ENCODE data around the gene LAMC3. TPM values are rescaled to one million over a fixed set of nuclear protein-coding genes. Genes with fewer than 3 reads are reported as not detected.

LAMC3 gene
- total and polyA plus RNA-seq, 2 experiments from 2014 or later = not detected

DNA sequence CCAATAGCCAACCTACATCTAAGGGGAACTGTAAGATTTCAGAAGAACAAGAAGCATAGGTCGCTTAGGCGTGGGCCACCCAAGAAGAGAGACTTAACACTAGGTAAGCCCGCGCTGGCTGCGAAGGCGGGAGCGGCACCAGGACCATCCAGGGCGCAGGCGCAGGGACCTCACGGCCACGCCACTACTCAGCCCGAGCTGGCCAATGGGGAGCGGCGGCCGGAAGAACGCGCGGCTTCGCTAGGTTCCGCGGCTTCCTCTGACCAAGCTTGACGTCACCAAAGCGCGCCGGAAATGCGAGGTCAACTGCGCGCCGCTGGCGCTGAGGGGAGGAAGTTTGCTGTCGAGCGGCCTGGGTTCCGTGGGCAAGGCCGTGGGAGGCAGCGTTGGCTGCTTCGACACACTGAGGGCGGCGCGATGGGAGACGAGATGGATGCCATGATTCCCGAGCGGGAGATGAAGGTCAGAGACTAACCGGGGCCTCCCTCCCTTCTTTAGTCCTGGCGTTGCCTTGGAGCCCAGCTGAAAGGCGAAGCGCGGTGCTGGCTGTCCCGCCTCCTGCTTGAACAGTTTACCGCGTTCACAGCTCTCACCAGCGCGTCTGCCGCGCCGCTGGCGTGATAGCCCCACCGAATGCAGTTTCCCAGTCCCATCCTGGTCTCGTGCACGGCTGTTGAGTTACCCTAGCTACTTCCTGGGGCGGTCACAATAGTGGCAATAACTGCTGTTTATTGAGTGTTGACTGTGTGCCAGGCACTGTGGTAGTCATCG lies 116.5 kb downstream of the LAMC3 start, which contains the start of gene NUP214:
NUP214 (plus strand) TSS at position 299 of the 771 bp plus-strand sequence; CDS start at position 418, 119 bp downstream.
- WGBS, 2 experiments (ENCODE audit: low coverage in 1 of 2, low lambda C conversion rate in 2 of 2, missing lambda C conversion rate in 2 of 2) = 1% methylated on average over 51 to 61 of the region's 61 CpGs
- H2AFZ ChIP-seq = peak within 1 kb of the TSS; percentile 100
- peak within 1 kb of the TSS; percentile 76 for H3K27ac ChIP-seq
- in situ Hi-C loops (cut with MboI) = no loop called here
- H4K20me1 ChIP-seq (ENCODE audit: insufficient read depth) = no peaks in the 10 kb centered on the region
- H3K4me2 ChIP-seq (ENCODE audit: unreplicated experiment) = peak within 1 kb of the TSS; percentile 96
- peaks cover 27% of the 10 kb centered on the region for H3K36me3 ChIP-seq (ENCODE audit: low read depth)
- H3K4me1 ChIP-seq (ENCODE audit: insufficient read depth) = peaks cover 11% of the 10 kb centered on the region
- no peaks in the 10 kb centered on the region for H3K9me3 ChIP-seq (ENCODE audit: low read depth)
- peak; percentile 99 for DNase-seq
- peak within 1 kb of the TSS; percentile 91 for H3K4me3 ChIP-seq
- TF ChIP-seq EZH2phosphoT487 (IDR thresholded peaks at IDR 0.05; ENCODE audit: insufficient read depth, low read depth) (no peak), EZH2 (IDR thresholded peaks at IDR 0.05; ENCODE audit: insufficient read depth, poor library complexity, severe bottlenecking) (no peak)
- peaks cover 47% of the 10 kb centered on the region for H3K79me2 ChIP-seq (ENCODE audit: insufficient read depth)
- H3K9ac ChIP-seq = peak within 1 kb of the TSS; percentile 94
- no peaks in the 10 kb centered on the region for H3K27me3 ChIP-seq (replicated peaks; ENCODE audit: insufficient read depth)
- no peaks in the 10 kb centered on the region for H3K9me2 ChIP-seq (ENCODE audit: insufficient read depth)
- H3F3A ChIP-seq (ENCODE audit: insufficient read depth) = no peaks in the 10 kb centered on the region

GRCh38 chr9:131126059-131126426 lies 117.1 kb downstream of the LAMC3 start:
- Histone ChIP-seq H3K27ac (peak overlapping the region; percentile 76), H3F3A (ENCODE audit: insufficient read depth) (no peaks in the 10 kb centered on the region), H3K4me3 (peak overlapping the region; percentile 91), H3K36me3 (ENCODE audit: low read depth) (peaks cover 32% of the 10 kb centered on the region), H3K9me2 (ENCODE audit: insufficient read depth) (no peaks in the 10 kb centered on the region), H3K79me2 (ENCODE audit: insufficient read depth) (peaks cover 49% of the 10 kb centered on the region), H4K20me1 (ENCODE audit: insufficient read depth) (no peaks in the 10 kb centered on the region), H2AFZ (peak overlapping the region; percentile 100), H3K9ac (peak overlapping the region; percentile 94), H3K4me2 (ENCODE audit: unreplicated experiment) (peak overlapping the region; percentile 92), H3K9me3 (ENCODE audit: low read depth) (no peaks in the 10 kb centered on the region), H3K27me3 (replicated peaks; ENCODE audit: insufficient read depth) (no peaks in the 10 kb centered on the region), H3K4me1 (ENCODE audit: insufficient read depth) (peaks cover 11% of the 10 kb centered on the region)
- in situ Hi-C loops (cut with MboI) = no loop called here
- WGBS, 2 experiments (ENCODE audit: low coverage in 1 of 2, low lambda C conversion rate in 2 of 2, missing lambda C conversion rate in 2 of 2) = 0 to 1% methylated on average over 11 of the region's 11 CpGs
- TF ChIP-seq EZH2phosphoT487 (IDR thresholded peaks at IDR 0.05; ENCODE audit: insufficient read depth, low read depth) (no peak), EZH2 (IDR thresholded peaks at IDR 0.05; ENCODE audit: insufficient read depth, poor library complexity, severe bottlenecking) (no peak)
- DNase-seq = no peak

DNA sequence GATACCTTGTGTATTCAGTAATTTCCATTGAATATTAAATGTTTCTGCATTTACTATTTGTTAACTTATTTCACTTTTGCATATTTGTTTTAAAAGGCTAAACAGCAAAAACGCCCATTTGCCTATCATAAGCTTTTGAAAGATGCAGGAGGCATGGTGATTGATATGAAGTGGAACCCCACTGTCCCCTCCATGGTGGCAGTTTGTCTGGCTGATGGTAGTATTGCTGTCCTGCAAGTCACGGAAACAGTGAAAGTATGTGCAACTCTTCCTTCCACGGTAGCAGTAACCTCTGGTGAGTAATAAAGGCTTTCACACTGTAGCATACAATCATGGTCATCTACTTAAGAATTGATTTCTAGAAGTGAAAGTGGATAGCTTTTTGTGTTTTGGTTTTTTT lies 120.2 kb downstream of the LAMC3 start:
- peaks cover 53% of the 10 kb centered on the region for H3K79me2 ChIP-seq (ENCODE audit: insufficient read depth)
- in situ Hi-C loops (cut with MboI) = no loop called here

GRCh38 chr9:131138676-131139075 lies 129.7 kb downstream of the LAMC3 start:
- Histone ChIP-seq H3K27me3 (replicated peaks; ENCODE audit: insufficient read depth) (no peaks in the 10 kb centered on the region), H3K79me2 (ENCODE audit: insufficient read depth) (peaks cover 8% of the 10 kb centered on the region; the same call in 1 of the 2 replicates), H4K20me1 (ENCODE audit: insufficient read depth) (no peaks in the 10 kb centered on the region), H3K4me3 (no peak overlapping the region), H3F3A (ENCODE audit: insufficient read depth) (no peaks in the 10 kb centered on the region), H3K27ac (no peak overlapping the region), H3K9me3 (ENCODE audit: low read depth) (no peaks in the 10 kb centered on the region), H3K36me3 (ENCODE audit: low read depth) (peaks cover 82% of the 10 kb centered on the region), H3K9me2 (ENCODE audit: insufficient read depth) (no peaks in the 10 kb centered on the region), H2AFZ (no peak overlapping the region), H3K4me1 (ENCODE audit: insufficient read depth) (no peaks in the 10 kb centered on the region), H3K9ac (no peak overlapping the region), H3K4me2 (ENCODE audit: unreplicated experiment) (no peak overlapping the region)
- no peak for TF ChIP-seq EZH2 (IDR thresholded peaks at IDR 0.05; ENCODE audit: insufficient read depth, poor library complexity, severe bottlenecking)
- TF ChIP-seq EZH2phosphoT487 (IDR thresholded peaks at IDR 0.05; ENCODE audit: insufficient read depth, low read depth) = no peak
- in situ Hi-C loops (cut with MboI) = no loop called here
- DNase-seq = no peak
- 98 to 100% methylated on average over 2 of the region's 2 CpGs for WGBS, 2 experiments (ENCODE audit: low coverage in 1 of 2, low lambda C conversion rate in 2 of 2, missing lambda C conversion rate in 2 of 2)

More for the DNA sequence above, 120.2 kb downstream of the LAMC3 start:
- Histone ChIP-seq H3F3A (ENCODE audit: insufficient read depth) (no peaks in the 10 kb centered on the region), H3K27me3 (replicated peaks; ENCODE audit: insufficient read depth) (no peaks in the 10 kb centered on the region), H3K9me3 (ENCODE audit: low read depth) (no peaks in the 10 kb centered on the region), H3K9ac (no peak overlapping the region), H2AFZ (no peak overlapping the region), H3K4me1 (ENCODE audit: insufficient read depth) (peaks cover 11% of the 10 kb centered on the region), H3K9me2 (ENCODE audit: insufficient read depth) (no peaks in the 10 kb centered on the region), H4K20me1 (ENCODE audit: insufficient read depth) (no peaks in the 10 kb centered on the region), H3K4me3 (no peak overlapping the region), H3K36me3 (ENCODE audit: low read depth) (peaks cover 54% of the 10 kb centered on the region), H3K4me2 (ENCODE audit: unreplicated experiment) (no peak overlapping the region), H3K27ac (no peak overlapping the region)
- no peak for DNase-seq
- TF ChIP-seq EZH2 (IDR thresholded peaks at IDR 0.05; ENCODE audit: insufficient read depth, poor library complexity, severe bottlenecking) (no peak), EZH2phosphoT487 (IDR thresholded peaks at IDR 0.05; ENCODE audit: insufficient read depth, low read depth) (no peak)
- WGBS, 2 experiments (ENCODE audit: low coverage in 1 of 2, low lambda C conversion rate in 2 of 2, missing lambda C conversion rate in 2 of 2) = 93 to 98% methylated on average over 3 of the region's 3 CpGs
